CD14-positive monocyte (primary cell): ENCODE results near the gene HSF2BP. TPM values are rescaled to one million over a fixed set of nuclear protein-coding genes. Genes with fewer than 3 reads are reported as not detected.
A peak's percentile ranks its signal among the peaks of the same experiment; 100 is the strongest.

ENCODE experiments used
- DNase-seq, 3 donors: peaks; one replicate each; pipeline ENCODE4 v3.0.0-alpha.2; 2011 to 2022
- H2AFZ ChIP-seq: 2 replicates; pipeline ENCODE4 v1.6.0; 2012; ENCODE audit warnings: mild to moderate bottlenecking, low read depth, low read length, inconsistent platforms; ENCODE audit not compliant: insufficient read depth, poor library complexity, severe bottlenecking
- H3K27ac ChIP-seq, 2 donors: 1 replicate in 1 of 2; 2 replicates in 1 of 2; pipeline ENCODE4 v1.5.1; 2012 to 2013; ENCODE audit warnings: low read length in 2 of 2, control low read depth in 1 of 2, inconsistent platforms in 1 of 2, low read depth in 1 of 2, mild to moderate bottlenecking in 1 of 2
- H3K27me3 ChIP-seq, 2 donors: one replicate each; pipeline versions ENCODE4 v1.6.0 to v1.6.1; 2011 to 2013; ENCODE audit warnings: low read length in 2 of 2; ENCODE audit not compliant: control insufficient read depth in 2 of 2, insufficient read depth in 2 of 2
- H3K36me3 ChIP-seq, 2 donors: replicated peaks in 1 of 2; 1 replicate in 1 of 2; 2 replicates in 1 of 2; pipeline versions ENCODE4 v1.5.1 to v1.6.1; 2012 to 2013; ENCODE audit warnings: low read length in 2 of 2, control low read depth in 1 of 2, inconsistent platforms in 1 of 2, mild to moderate bottlenecking in 1 of 2; ENCODE audit not compliant: insufficient read depth in 2 of 2, control insufficient read depth in 1 of 2
- H3K4me1 ChIP-seq, 2 donors: 1 replicate in 1 of 2; 2 replicates in 1 of 2; pipeline versions ENCODE4 v1.5.1 to v1.6.1; 2012 to 2013; ENCODE audit warnings: low read length in 2 of 2, control low read depth in 1 of 2, inconsistent platforms in 1 of 2, mild to moderate bottlenecking in 1 of 2, moderate library complexity in 1 of 2; ENCODE audit not compliant: insufficient read depth in 2 of 2, control insufficient read depth in 1 of 2
- H3K4me2 ChIP-seq: replicated peaks from 2 replicates; pipeline ENCODE3; 2012; ENCODE audit warnings: low read length, moderate library complexity, mild to moderate bottlenecking; ENCODE audit not compliant: poor library complexity, severe bottlenecking; ENCODE audit errors: extremely low read depth
- H3K4me3 ChIP-seq, 3 experiments: fragments of 200-600 bp in 1 of 3; sonication (generic) in 1 of 3; replicated peaks in 1 of 3; 1 replicate in 2 of 3; 2 replicates in 1 of 3; pipeline ENCODE4 v1.5.1; 2011 to 2013; ENCODE audit warnings: low read length in 3 of 3, mild to moderate bottlenecking in 3 of 3, control low read depth in 2 of 3, low read depth in 2 of 3, inconsistent platforms in 1 of 3, moderate library complexity in 1 of 3
- H3K79me2 ChIP-seq: 2 replicates; pipeline ENCODE4 v1.6.0; 2012; ENCODE audit warnings: mild to moderate bottlenecking, control low read depth, inconsistent platforms, low read length, moderate library complexity; ENCODE audit not compliant: insufficient read depth
- H3K9ac ChIP-seq: 2 replicates; pipeline ENCODE4 v1.6.0; 2017; ENCODE audit warnings: low read length, mild to moderate bottlenecking; ENCODE audit not compliant: insufficient read depth, poor library complexity, severe bottlenecking
- H3K9me3 ChIP-seq, 2 donors: replicated peaks in 1 of 2; 1 replicate in 1 of 2; 2 replicates in 1 of 2; pipeline versions ENCODE4 v1.5.1 to v1.6.1; 2012 to 2013; ENCODE audit warnings: low read length in 2 of 2, control low read depth in 1 of 2; ENCODE audit not compliant: control insufficient read depth in 1 of 2, insufficient read depth in 1 of 2
- H4K20me1 ChIP-seq: 2 replicates; pipeline ENCODE4 v1.6.0; 2012; ENCODE audit warnings: mild to moderate bottlenecking, low read length, control low read depth, moderate library complexity; ENCODE audit not compliant: insufficient read depth
- H3K27ac Mint-ChIP-seq, 7 donors: one replicate each; pipeline ENCODE4 v1.8.0; 2020; ENCODE audit warnings: mild to moderate bottlenecking in 7 of 7, mixed read lengths in 7 of 7, moderate library complexity in 6 of 7, inconsistent platforms in 2 of 7
- H3K27me3 Mint-ChIP-seq, 3 donors: one replicate each; pipeline ENCODE4 v1.8.0; 2021 to 2022; ENCODE audit warnings: low read depth in 3 of 3, mild to moderate bottlenecking in 3 of 3, mixed read lengths in 3 of 3, moderate library complexity in 3 of 3, inconsistent platforms in 1 of 3
- H3K36me3 Mint-ChIP-seq, 2 donors: one replicate each; pipeline ENCODE4 v1.8.0; 2020; ENCODE audit warnings: mixed read lengths in 2 of 2, inconsistent platforms in 1 of 2, mild to moderate bottlenecking in 1 of 2
- H3K4me1 Mint-ChIP-seq: one replicate; pipeline ENCODE4 v1.8.0; 2020; ENCODE audit warnings: mild to moderate bottlenecking, mixed read lengths
- H3K4me3 Mint-ChIP-seq, 2 donors: one replicate each; pipeline ENCODE4 v1.8.0; 2020; ENCODE audit warnings: mild to moderate bottlenecking in 2 of 2, mixed read lengths in 2 of 2, moderate library complexity in 1 of 2
- H3K9me3 Mint-ChIP-seq, 7 donors: one replicate each; pipeline ENCODE4 v1.8.0; 2020 to 2022; ENCODE audit warnings: mixed read lengths in 7 of 7, mild to moderate bottlenecking in 6 of 7, moderate library complexity in 6 of 7, inconsistent platforms in 2 of 7
- CTCF ChIP-seq: fragments of 200-600 bp; IDR thresholded peaks from one replicate; pipeline ENCODE4 v1.8.0; 2022; ENCODE audit warnings: antibody characterized with exemption, mild to moderate bottlenecking
- WGBS: methylation state at CpG from one replicate; pipeline ENCODE4 v1.1.5; 2013; ENCODE audit warnings: missing lambda C conversion rate; ENCODE audit not compliant: insufficient coverage; 5-methylcytosine and 5-hydroxymethylcytosine counted together
- intact Hi-C, 2 donors: fragments of 100-400 bp; cut with micrococcal nuclease; formaldehyde crosslinking; loops; one replicate each; pipeline versions ENCODE4 v1.15.0 to v1.15.1; 2023
- polyA plus RNA-seq, 3 donors: library from polyadenylated mRNA; depleted of rRNA in 1 of 3; unstranded in 2 of 3; stranded (reverse) in 1 of 3; fragments of 300-500 nt in 2 of 3; fragments of >200 nt in 1 of 3; fragmentation: Illumina TruSeq in 2 of 3; gene quantifications; 1 replicate in 2 of 3; 2 replicates in 1 of 3; pipeline ENCODE4 v1.2.3, GENCODE V29; 2012 to 2021

Gene HSF2BP
- polyA plus RNA-seq, 3 donors, result 0.20 TPM; not detected in 2

GRCh38 chr21:43687566-43688399, 28.5 kb upstream of the HSF2BP start:
- no peak for TF ChIP-seq CTCF
- no peaks in the 10 kb centered on the region for H3K27me3 ChIP-seq
- no peak overlapping the region for H3K4me2 ChIP-seq
- Mint-ChIP-seq H3K36me3 (peaks cover 67 to 94% of the 10 kb centered on the region in 2 donors), H3K27me3 (peaks cover 0 to under 1% (median 0%) of the 10 kb centered on the region in 3 donors), H3K4me3 (no peak overlapping the region), H3K4me1 (peaks cover 19% of the 10 kb centered on the region), H3K9me3 (no peaks in the 10 kb centered on the region), H3K27ac (peak overlapping the region in 3 of 7 donors; percentile 47 to 61 (median 53))
- no peak overlapping the region for H2AFZ ChIP-seq
- no peak overlapping the region for H3K9ac ChIP-seq
- H3K4me3 ChIP-seq, result no peak overlapping the region
- no peak for DNase-seq
- H4K20me1 ChIP-seq, result no peaks in the 10 kb centered on the region
- H3K79me2 ChIP-seq, result no peaks in the 10 kb centered on the region
- peaks cover 77 to 97% of the 10 kb centered on the region in 2 donors for H3K36me3 ChIP-seq
- peaks cover 9 to 14% of the 10 kb centered on the region in 2 donors for H3K4me1 ChIP-seq
- intact Hi-C loops, result no loop called here
- H3K9me3 ChIP-seq, result no peaks in the 10 kb centered on the region
- peak overlapping the region in 1 of 2 donors; percentile 52 for H3K27ac ChIP-seq
- 85% methylated on average over 25 of the region's 27 CpGs for WGBS

- H3K4me2 ChIP-seq, result no peak overlapping the region
- Mint-ChIP-seq H3K36me3 (peaks cover 66 to 94% of the 10 kb centered on the region in 2 donors), H3K27me3 (peaks cover 0 to 2% (median 0%) of the 10 kb centered on the region in 3 donors), H3K4me1 (peaks cover 19% of the 10 kb centered on the region), H3K27ac (peak overlapping the region in 6 of 7 donors; percentile 31 to 76 (median 58)), H3K9me3 (no peaks in the 10 kb centered on the region), H3K4me3 (no peak overlapping the region)
- intact Hi-C loops, result no loop called here
- 82% methylated on average over 15 of the region's 21 CpGs for WGBS
- no peak for TF ChIP-seq CTCF
- H3K4me1 ChIP-seq, result peaks cover 9 to 14% of the 10 kb centered on the region in 2 donors
- no peaks in the 10 kb centered on the region for H3K9me3 ChIP-seq
- H2AFZ ChIP-seq, result no peak overlapping the region
- no peak for DNase-seq
- no peak overlapping the region for H3K9ac ChIP-seq
- H3K79me2 ChIP-seq, result no peaks in the 10 kb centered on the region
- peaks cover 77 to 97% of the 10 kb centered on the region in 2 donors for H3K36me3 ChIP-seq
- H4K20me1 ChIP-seq, result no peaks in the 10 kb centered on the region
- no peak overlapping the region for H3K4me3 ChIP-seq
- H3K27ac ChIP-seq, result no peak overlapping the region
- no peaks in the 10 kb centered on the region for H3K27me3 ChIP-seq
Observed at GRCh38 chr21:43686811-43687565, 27.7 kb upstream of the HSF2BP start.
